Measurements from ENCODE around the gene ZCCHC4.

- TF ChIP-seq CTCF (tag by site-specific recombination; IDR thresholded peaks at IDR 0.05): no peak
- TF ChIP-seq SCRT1 (tag by site-specific recombination; IDR thresholded peaks at IDR 0.05; ENCODE audit: borderline replicate concordance): no peak
- no peak for TF ChIP-seq ZBTB7A (tag by site-specific recombination; IDR thresholded peaks at IDR 0.05; ENCODE audit: low read depth)
- no peak for TF ChIP-seq ZNF785 (tag by site-specific recombination; IDR thresholded peaks at IDR 0.05)
- TF ChIP-seq, protein P1, sequence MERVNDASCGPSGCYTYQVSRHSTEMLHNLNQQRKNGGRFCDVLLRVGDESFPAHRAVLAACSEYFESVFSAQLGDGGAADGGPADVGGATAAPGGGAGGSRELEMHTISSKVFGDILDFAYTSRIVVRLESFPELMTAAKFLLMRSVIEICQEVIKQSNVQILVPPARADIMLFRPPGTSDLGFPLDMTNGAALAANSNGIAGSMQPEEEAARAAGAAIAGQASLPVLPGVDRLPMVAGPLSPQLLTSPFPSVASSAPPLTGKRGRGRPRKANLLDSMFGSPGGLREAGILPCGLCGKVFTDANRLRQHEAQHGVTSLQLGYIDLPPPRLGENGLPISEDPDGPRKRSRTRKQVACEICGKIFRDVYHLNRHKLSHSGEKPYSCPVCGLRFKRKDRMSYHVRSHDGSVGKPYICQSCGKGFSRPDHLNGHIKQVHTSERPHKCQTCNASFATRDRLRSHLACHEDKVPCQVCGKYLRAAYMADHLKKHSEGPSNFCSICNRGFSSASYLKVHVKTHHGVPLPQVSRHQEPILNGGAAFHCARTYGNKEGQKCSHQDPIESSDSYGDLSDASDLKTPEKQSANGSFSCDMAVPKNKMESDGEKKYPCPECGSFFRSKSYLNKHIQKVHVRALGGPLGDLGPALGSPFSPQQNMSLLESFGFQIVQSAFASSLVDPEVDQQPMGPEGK (tag by site-specific recombination; IDR thresholded peaks at IDR 0.05): no peak
Measured at GRCh38 chr4:25299476-25300203, 12.9 kb upstream of the ZCCHC4 start.
